ENCODE measurements around the gene PAK5.

DNA sequence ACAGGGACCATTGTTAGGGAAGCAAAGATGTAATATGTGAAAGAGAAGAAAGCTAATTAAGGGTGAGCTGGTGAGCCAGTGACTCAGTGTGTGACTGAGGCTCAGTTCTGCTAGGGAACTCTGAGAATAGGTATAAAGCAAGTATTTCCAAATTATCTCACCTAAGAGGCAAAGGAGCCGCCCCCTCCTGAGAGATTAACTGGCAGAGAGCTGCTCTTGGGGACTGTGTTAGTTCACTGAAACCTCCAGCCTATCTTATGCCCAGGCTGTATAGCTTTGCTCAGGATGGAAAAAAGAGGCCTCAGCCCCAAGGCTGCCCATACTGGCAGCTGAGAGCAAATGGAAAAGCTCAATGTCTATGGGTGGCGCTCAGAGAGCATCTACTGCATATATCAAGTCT, 152.0 kb downstream of the PAK5 start:
- TF ChIP-seq, protein P1, sequence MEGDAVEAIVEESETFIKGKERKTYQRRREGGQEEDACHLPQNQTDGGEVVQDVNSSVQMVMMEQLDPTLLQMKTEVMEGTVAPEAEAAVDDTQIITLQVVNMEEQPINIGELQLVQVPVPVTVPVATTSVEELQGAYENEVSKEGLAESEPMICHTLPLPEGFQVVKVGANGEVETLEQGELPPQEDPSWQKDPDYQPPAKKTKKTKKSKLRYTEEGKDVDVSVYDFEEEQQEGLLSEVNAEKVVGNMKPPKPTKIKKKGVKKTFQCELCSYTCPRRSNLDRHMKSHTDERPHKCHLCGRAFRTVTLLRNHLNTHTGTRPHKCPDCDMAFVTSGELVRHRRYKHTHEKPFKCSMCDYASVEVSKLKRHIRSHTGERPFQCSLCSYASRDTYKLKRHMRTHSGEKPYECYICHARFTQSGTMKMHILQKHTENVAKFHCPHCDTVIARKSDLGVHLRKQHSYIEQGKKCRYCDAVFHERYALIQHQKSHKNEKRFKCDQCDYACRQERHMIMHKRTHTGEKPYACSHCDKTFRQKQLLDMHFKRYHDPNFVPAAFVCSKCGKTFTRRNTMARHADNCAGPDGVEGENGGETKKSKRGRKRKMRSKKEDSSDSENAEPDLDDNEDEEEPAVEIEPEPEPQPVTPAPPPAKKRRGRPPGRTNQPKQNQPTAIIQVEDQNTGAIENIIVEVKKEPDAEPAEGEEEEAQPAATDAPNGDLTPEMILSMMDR (optimal IDR thresholded peaks at IDR 0.05 in 1 of 3, IDR thresholded peaks at IDR 0.05 in 1 of 3, conservative IDR thresholded peaks at IDR 0.05 in 1 of 3; ENCODE audit: extremely low read depth in 1 of 3, insufficient read depth in 2 of 3, low read length in 3 of 3): no peak
- TF ChIP-seq EZH2 (IDR thresholded peaks at IDR 0.05; ENCODE audit: low read length): no peak
